Measurements from ENCODE around the gene THTPA. TPM values are rescaled to one million over a fixed set of nuclear protein-coding genes. Genes with fewer than 3 reads are reported as not detected.

The THTPA gene
- total RNA-seq, 1 donor from 2014 or later = 18.6 TPM

- POLR2A ChIA-PET = interaction anchor here (0.5 kb wide), 1 partner anchor 568 kb away, joined by 7 read pairs; no protein-coding TSS in a partner anchor
- CTCF ChIA-PET = no interaction called here
- Mint-ChIP-seq H3K4me3 (no peak overlapping the region), H3K36me3 (ENCODE audit: low read depth) (peaks cover 63% of the 10 kb centered on the region), H3K27ac (no peak overlapping the region), H3K9me3 (no peaks in the 10 kb centered on the region), H3K27me3 (no peaks in the 10 kb centered on the region), H3K4me1 (peaks cover 35% of the 10 kb centered on the region)
- intact Hi-C loops (cut with micrococcal nuclease) = no loop called here
- ATAC-seq (ENCODE audit: low read depth) = no peak
- no peak for DNase-seq
- TF ChIP-seq CTCF (IDR thresholded peaks at IDR 0.05) = no peak
Observed at GRCh38 chr14:23564876-23565275, 8.8 kb downstream of the THTPA start.

- TF ChIP-seq CTCF (IDR thresholded peaks at IDR 0.05) = no peak
- Mint-ChIP-seq H3K4me1 (peaks cover 35% of the 10 kb centered on the region), H3K36me3 (ENCODE audit: low read depth) (peaks cover 56% of the 10 kb centered on the region), H3K27ac (no peak overlapping the region), H3K27me3 (no peaks in the 10 kb centered on the region), H3K9me3 (no peaks in the 10 kb centered on the region), H3K4me3 (no peak overlapping the region)
- CTCF ChIA-PET = no interaction called here
- intact Hi-C loops (cut with micrococcal nuclease) = no loop called here
- DNase-seq = no peak
- POLR2A ChIA-PET = interaction anchor here (0.5 to 3.2 kb wide), 3 partner anchors 9 to 568 kb away, joined by 3 to 41 read pairs (median 7); partner anchors contain the start of genes THTPA and ZFHX2
- no peak for ATAC-seq (ENCODE audit: low read depth)
Observed at GRCh38 chr14:23565626-23566025, 9.6 kb downstream of the THTPA start.

GRCh38 chr14:23566112-23566777, 10.2 kb downstream of the THTPA start:
- POLR2A ChIA-PET = interaction anchor here (1.2 to 3.2 kb wide), 4 partner anchors 10 to 581 kb away, joined by 3 to 41 read pairs (median 9); partner anchors contain the start of genes PSME2, THTPA and ZFHX2
- ATAC-seq (ENCODE audit: low read depth) (no peak), DNase-seq (no peak)
- TF ChIP-seq CTCF (IDR thresholded peaks at IDR 0.05) = no peak
- peaks cover 32% of the 10 kb centered on the region for H3K4me1 Mint-ChIP-seq
- no peaks in the 10 kb centered on the region for H3K9me3 Mint-ChIP-seq
- peak overlapping the region; percentile 100 for H3K4me3 Mint-ChIP-seq
- intact Hi-C loops (cut with micrococcal nuclease) = no loop called here
- H3K36me3 Mint-ChIP-seq (ENCODE audit: low read depth) = peaks cover 51% of the 10 kb centered on the region
- peak overlapping the region; percentile 98 for H3K27ac Mint-ChIP-seq
- H3K27me3 Mint-ChIP-seq = no peaks in the 10 kb centered on the region
- CTCF ChIA-PET = interaction anchor here (1.0 kb wide), 1 partner anchor 88 kb away, joined by 5 read pairs; no protein-coding TSS in a partner anchor

- Mint-ChIP-seq H3K27me3 (peaks cover 4% of the 10 kb centered on the region), H3K27ac (peak overlapping the region; percentile 98), H3K4me3 (peak overlapping the region; percentile 100), H3K36me3 (ENCODE audit: low read depth) (peaks cover 47% of the 10 kb centered on the region), H3K9me3 (no peaks in the 10 kb centered on the region), H3K4me1 (peaks cover 32% of the 10 kb centered on the region)
- ChIA-PET CTCF (interaction anchor here (1.0 kb wide), 2 partner anchors 22 to 88 kb away, joined by 3 to 5 read pairs; no protein-coding TSS in a partner anchor), POLR2A (interaction anchor here (1.0 to 3.2 kb wide), 6 partner anchors 11 to 580 kb away, joined by 3 to 41 read pairs (median 9); partner anchors contain the start of genes ACIN1, NGDN, PABPN1 and PSME2)
- ATAC-seq (ENCODE audit: low read depth) (no peak), DNase-seq (no peak)
- intact Hi-C loops (cut with micrococcal nuclease) = loop anchor here (1.0 kb wide), 3 partner anchors 10 to 97 kb away; partner anchors contain the start of genes NGDN, THTPA and ZFHX2
- TF ChIP-seq CTCF (IDR thresholded peaks at IDR 0.05) = no peak
Observed at GRCh38 chr14:23566778-23567185, 10.7 kb downstream of the THTPA start.

Measured in activated B cell treated with CpG ODN at 0.5 μM for 24 hours (primary cell).